Activated CD8-positive, alpha-beta T cell treated with anti-CD3 and anti-CD28 coated beads for 36 hours (primary cell): ENCODE measurements around the gene RPL18. TPM values are rescaled to one million over a fixed set of nuclear protein-coding genes. Genes with fewer than 3 reads are reported as not detected.

ENCODE experiments used
- ATAC-seq: fragments of 200-7000 bp; cut with Tn5 transposase; one replicate; pipeline ENCODE4 v1.10.0; 2021; ENCODE audit warnings: mild to moderate bottlenecking, moderate library complexity
- CTCF ChIA-PET: fragments of 350-600 bp; sonication (Branson Sonifier 250); formaldehyde crosslinking; loops from one replicate; lab custom pipeline; 2021; ENCODE audit warnings: antibody characterized with exemption; lab: Charles Lee
- POLR2A ChIA-PET: fragments of 350-600 bp; sonication (Branson Sonifier 250); formaldehyde crosslinking; loops from one replicate; lab custom pipeline; 2021; ENCODE audit warnings: antibody characterized with exemption; lab: Charles Lee
- DNase-seq: peaks from one replicate; pipeline ENCODE4 v3.0.0-alpha.2; 2020
- H3K27ac Mint-ChIP-seq: one replicate; pipeline ENCODE4 v1.8.0; 2021; ENCODE audit warnings: mild to moderate bottlenecking, mixed read lengths
- H3K27me3 Mint-ChIP-seq: one replicate; pipeline ENCODE4 v1.8.0; 2021; ENCODE audit warnings: mixed read lengths
- H3K36me3 Mint-ChIP-seq: one replicate; pipeline ENCODE4 v1.8.0; 2021; ENCODE audit warnings: low read depth, mixed read lengths
- H3K4me1 Mint-ChIP-seq: one replicate; pipeline ENCODE4 v1.8.0; 2021; ENCODE audit warnings: low read depth, mixed read lengths
- H3K4me3 Mint-ChIP-seq: one replicate; pipeline ENCODE4 v1.8.0; 2021; ENCODE audit warnings: mild to moderate bottlenecking, moderate library complexity, mixed read lengths
- H3K9me3 Mint-ChIP-seq: one replicate; pipeline ENCODE4 v1.8.0; 2021; ENCODE audit warnings: mixed read lengths
- intact Hi-C: fragments of 100-400 bp; cut with micrococcal nuclease; formaldehyde crosslinking; loops from one replicate; pipeline ENCODE4 v1.10.0; 2022
- total RNA-seq, 2 experiments: library from RNA; stranded (reverse); gene quantifications; one replicate each; pipeline ENCODE4 v1.2.3, GENCODE V29; 2021
- TF ChIP-seq, protein P1 (sequence below): fragments of 200-600 bp; IDR thresholded peaks from one replicate; pipeline ENCODE4 v1.8.0; 2022; ENCODE audit warnings: antibody characterized with exemption, mild to moderate bottlenecking

RPL18 gene
- total RNA-seq, 2 experiments from 2014 or later, result 2,304 to 2,324 TPM

DNA sequence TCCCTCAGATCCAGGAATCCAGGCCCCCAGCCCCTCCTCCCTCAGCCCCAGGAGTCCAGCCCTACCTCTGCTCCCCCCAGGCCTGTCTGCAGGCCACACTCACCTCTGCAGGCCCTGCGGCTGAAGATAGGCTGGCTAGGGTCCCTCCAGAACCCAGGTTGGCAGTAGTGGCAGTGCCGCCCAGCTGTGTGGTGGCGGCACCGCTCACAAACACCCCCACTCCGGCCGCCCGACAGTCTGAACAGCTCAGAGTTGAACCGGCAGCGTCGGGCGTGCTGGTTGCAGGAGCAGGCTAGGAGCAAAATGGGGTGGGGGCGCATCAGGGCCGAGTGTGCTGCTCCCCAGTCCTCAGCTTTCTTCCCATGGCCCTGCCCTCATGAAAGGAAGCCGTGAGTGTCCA lies 45.5 kb upstream of the RPL18 start:
- ATAC-seq (no peak), DNase-seq (no peak)
- intact Hi-C loops, result no loop called here
- Mint-ChIP-seq H3K4me3 (no peak overlapping the region), H3K9me3 (no peaks in the 10 kb centered on the region), H3K4me1 (peaks cover 7% of the 10 kb centered on the region), H3K27me3 (no peaks in the 10 kb centered on the region), H3K27ac (no peak overlapping the region), H3K36me3 (no peaks in the 10 kb centered on the region)
- TF ChIP-seq, protein P1, sequence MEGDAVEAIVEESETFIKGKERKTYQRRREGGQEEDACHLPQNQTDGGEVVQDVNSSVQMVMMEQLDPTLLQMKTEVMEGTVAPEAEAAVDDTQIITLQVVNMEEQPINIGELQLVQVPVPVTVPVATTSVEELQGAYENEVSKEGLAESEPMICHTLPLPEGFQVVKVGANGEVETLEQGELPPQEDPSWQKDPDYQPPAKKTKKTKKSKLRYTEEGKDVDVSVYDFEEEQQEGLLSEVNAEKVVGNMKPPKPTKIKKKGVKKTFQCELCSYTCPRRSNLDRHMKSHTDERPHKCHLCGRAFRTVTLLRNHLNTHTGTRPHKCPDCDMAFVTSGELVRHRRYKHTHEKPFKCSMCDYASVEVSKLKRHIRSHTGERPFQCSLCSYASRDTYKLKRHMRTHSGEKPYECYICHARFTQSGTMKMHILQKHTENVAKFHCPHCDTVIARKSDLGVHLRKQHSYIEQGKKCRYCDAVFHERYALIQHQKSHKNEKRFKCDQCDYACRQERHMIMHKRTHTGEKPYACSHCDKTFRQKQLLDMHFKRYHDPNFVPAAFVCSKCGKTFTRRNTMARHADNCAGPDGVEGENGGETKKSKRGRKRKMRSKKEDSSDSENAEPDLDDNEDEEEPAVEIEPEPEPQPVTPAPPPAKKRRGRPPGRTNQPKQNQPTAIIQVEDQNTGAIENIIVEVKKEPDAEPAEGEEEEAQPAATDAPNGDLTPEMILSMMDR, result no peak
- CTCF ChIA-PET, result no interaction called here
- POLR2A ChIA-PET, result no interaction called here

DNA sequence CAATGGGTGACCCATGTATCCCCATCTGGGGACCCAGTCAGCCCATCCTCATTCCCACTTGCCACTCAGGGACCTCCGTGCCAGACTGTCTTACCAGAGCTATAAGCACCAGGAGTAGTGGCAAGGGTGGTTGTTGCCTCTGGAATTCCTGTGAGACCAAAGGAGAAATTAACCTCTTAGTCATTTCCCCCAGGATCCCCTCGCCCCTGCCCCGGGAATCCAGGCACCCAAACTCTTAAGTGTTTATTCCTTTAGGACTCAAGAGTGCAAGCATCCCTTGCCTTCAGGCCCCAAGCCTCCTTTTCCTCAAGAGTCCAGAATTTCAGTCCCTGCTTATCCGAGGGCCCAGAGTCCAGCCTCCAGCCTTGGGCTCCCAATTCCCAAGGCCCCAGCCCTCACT lies 44.7 kb upstream of the RPL18 start:
- ChIA-PET POLR2A (no interaction called here), CTCF (no interaction called here)
- no peaks in the 10 kb centered on the region for H3K9me3 Mint-ChIP-seq
- intact Hi-C loops, result no loop called here
- H3K27me3 Mint-ChIP-seq, result no peaks in the 10 kb centered on the region
- peaks cover 7% of the 10 kb centered on the region for H3K4me1 Mint-ChIP-seq
- no peak for ATAC-seq
- no peak for DNase-seq
- TF ChIP-seq, protein P1, result no peak
- H3K36me3 Mint-ChIP-seq, result no peaks in the 10 kb centered on the region
- no peak overlapping the region for H3K4me3 Mint-ChIP-seq
- H3K27ac Mint-ChIP-seq, result no peak overlapping the region

DNA sequence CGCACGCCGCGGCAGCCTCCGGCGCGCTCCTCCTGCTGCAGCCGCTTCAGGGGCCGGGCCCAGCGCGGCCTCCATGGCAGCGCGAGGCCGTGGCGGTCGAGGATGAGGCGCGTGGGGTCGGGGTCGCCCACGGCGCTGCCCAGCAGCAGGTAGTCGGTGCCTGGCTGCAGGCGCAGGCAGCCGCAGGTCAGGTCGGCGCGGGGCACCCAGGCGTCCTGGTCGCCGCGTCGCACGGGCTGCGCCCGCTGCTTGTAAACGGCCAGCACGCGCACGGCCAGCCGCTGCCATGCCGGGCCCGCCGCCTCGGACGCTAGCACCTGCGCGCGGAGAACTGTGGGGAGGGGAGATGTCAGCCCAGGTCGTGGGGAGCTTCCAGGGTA lies 42.7 kb upstream of the RPL18 start:
- ChIA-PET CTCF (interaction anchor here (1.1 kb wide), 1 partner anchor 13 kb away, joined by 5 read pairs; no protein-coding TSS in a partner anchor), POLR2A (no interaction called here)
- no peak overlapping the region for H3K27ac Mint-ChIP-seq
- no peaks in the 10 kb centered on the region for H3K9me3 Mint-ChIP-seq
- TF ChIP-seq, protein P1, result no peak
- no peak for DNase-seq
- no peak overlapping the region for H3K4me3 Mint-ChIP-seq
- ATAC-seq, result no peak
- H3K36me3 Mint-ChIP-seq, result no peaks in the 10 kb centered on the region
- peaks cover 7% of the 10 kb centered on the region for H3K4me1 Mint-ChIP-seq
- intact Hi-C loops, result no loop called here
- H3K27me3 Mint-ChIP-seq, result no peaks in the 10 kb centered on the region

DNA sequence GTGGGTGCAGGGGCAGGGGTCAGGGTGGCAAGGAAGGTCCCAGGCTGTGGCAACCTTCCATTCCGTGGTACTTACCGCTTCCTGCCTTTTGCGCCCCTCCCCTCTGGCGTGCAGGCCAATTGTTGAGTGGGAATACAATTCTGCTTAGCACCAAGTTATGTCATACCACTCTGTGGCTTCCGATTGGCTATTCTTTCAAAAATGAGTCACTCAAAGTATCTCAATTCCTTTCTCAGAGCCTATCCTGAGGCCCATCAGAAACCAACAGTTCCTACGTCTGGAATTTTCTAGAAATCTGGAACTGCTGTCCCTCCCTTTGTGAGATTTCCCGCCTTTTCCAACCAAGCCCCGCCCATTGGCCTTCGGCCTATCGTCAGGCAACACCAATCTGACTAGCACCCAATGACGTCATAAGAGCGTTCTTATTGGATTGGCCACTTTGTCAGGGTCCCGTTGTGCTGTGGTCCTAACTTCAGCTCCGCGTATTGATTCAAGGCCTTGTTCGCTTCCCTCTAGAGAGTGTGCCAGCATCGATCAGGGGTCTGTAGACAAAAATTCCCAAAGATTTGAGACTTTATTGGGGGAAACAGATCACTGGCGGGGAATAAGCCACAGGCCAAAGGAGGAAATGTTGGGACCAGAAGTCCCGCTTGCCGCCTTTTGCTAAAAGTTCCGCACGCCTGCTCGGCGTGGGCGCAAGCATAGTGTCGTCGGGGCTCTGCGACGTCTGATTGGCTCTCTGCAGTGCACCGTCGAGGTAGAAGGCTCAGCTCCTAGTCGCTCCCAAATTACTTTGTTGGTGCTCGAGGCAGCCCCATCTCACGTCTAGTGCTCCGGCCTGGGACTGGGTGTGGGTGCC lies 42.1 kb upstream of the RPL18 start:
- DNase-seq, result peak; percentile 89
- ATAC-seq, result peak; percentile 96
- Mint-ChIP-seq H3K4me3 (peak overlapping the region; percentile 54), H3K9me3 (no peaks in the 10 kb centered on the region), H3K27ac (peak overlapping the region; percentile 96), H3K27me3 (no peaks in the 10 kb centered on the region), H3K4me1 (peaks cover 7% of the 10 kb centered on the region), H3K36me3 (no peaks in the 10 kb centered on the region)
- ChIA-PET CTCF (interaction anchor here (1.1 kb wide), 1 partner anchor 14 kb away, joined by 5 read pairs; no protein-coding TSS in a partner anchor), POLR2A (no interaction called here)
- intact Hi-C loops, result no loop called here
- TF ChIP-seq, protein P1, result no peak

DNA sequence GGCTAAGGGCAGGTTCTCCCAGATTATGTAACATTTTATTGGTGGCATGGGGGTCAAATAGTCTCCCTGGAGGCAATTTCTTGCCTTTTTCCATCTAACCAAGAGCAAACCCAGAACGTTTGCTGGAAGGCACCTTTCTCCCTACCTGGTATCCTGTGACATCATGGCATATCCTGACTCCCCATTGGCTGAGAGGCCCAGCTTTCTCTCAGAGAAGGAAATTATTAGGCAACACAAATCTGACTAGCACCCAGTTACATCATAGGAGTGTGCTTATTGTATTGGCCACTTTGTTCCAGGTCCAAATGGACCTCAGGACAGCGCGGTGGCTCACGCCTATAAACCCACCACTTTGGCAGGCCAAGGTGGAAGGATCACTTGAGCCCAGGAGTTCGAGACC lies 40.8 kb upstream of the RPL18 start:
- TF ChIP-seq, protein P1, result no peak
- ChIA-PET CTCF (no interaction called here), POLR2A (interaction anchor here (0.7 kb wide), 1 partner anchor 107 kb away, joined by 3 read pairs; no protein-coding TSS in a partner anchor)
- Mint-ChIP-seq H3K4me3 (no peak overlapping the region), H3K27me3 (no peaks in the 10 kb centered on the region), H3K4me1 (peaks cover 7% of the 10 kb centered on the region), H3K27ac (no peak overlapping the region), H3K9me3 (no peaks in the 10 kb centered on the region), H3K36me3 (no peaks in the 10 kb centered on the region)
- ATAC-seq, result no peak
- intact Hi-C loops, result no loop called here
- no peak for DNase-seq
